HepG2 (cell line): ENCODE results near the gene KIN. TPM values are rescaled to one million over a fixed set of nuclear protein-coding genes. Genes with fewer than 3 reads are reported as not detected.

ENCODE experiments used
- CHD2 ChIP-seq: IDR thresholded peaks from 2 replicates; pipeline ENCODE4 v1.6.1; 2011; ENCODE audit warnings: low read depth, low read length, improper control_type of control experiment
- DRAP1 ChIP-seq: IDR thresholded peaks from 2 replicates; pipeline ENCODE4 v1.6.1; 2016; ENCODE audit warnings: missing genetic modification reagents, missing compliant biosample characterization
- FOXC1 ChIP-seq: sonication (generic); formaldehyde crosslinking; IDR thresholded peaks from 2 replicates; pipeline ENCODE4 v1.8.0; 2022; ENCODE audit warnings: mild to moderate bottlenecking, missing genetic modification reagents, borderline replicate concordance
- HDAC1 ChIP-seq: sonication (generic); formaldehyde crosslinking; IDR thresholded peaks from 2 replicates; pipeline ENCODE4 v1.5.1; 2020; ENCODE audit warnings: mild to moderate bottlenecking, missing genetic modification reagents
- KLF15 ChIP-seq: sonication (generic); formaldehyde crosslinking; IDR thresholded peaks from 2 replicates; pipeline ENCODE4 v1.8.1; 2023; ENCODE audit warnings: borderline replicate concordance, mild to moderate bottlenecking, inconsistent platforms, missing genetic modification reagents, mixed read lengths
- MAFK ChIP-seq, 2 experiments: IDR thresholded peaks in 1 of 2; conservative IDR thresholded peaks in 1 of 2; 2 replicates each; pipeline ENCODE4 v1.6.1; 2011; ENCODE audit warnings: improper control_type of control experiment in 2 of 2, low read length in 2 of 2
- MED8 ChIP-seq: sonication (generic); formaldehyde crosslinking; IDR thresholded peaks from 2 replicates; pipeline ENCODE4 v1.8.1; 2023; ENCODE audit warnings: mild to moderate bottlenecking, missing genetic modification reagents; ENCODE audit not compliant: insufficient replicate concordance
- MNT ChIP-seq: fragments of 450-650 bp; IDR thresholded peaks from 2 replicates; pipeline ENCODE4 v1.6.1; 2016
- RFX1 ChIP-seq: fragments of 450-650 bp; IDR thresholded peaks from 2 replicates; pipeline ENCODE4 v1.6.1; 2017
- SALL2 ChIP-seq: sonication (generic); formaldehyde crosslinking; IDR thresholded peaks from 2 replicates; pipeline ENCODE4 v1.8.1; 2023; ENCODE audit warnings: mild to moderate bottlenecking, missing genetic modification reagents, inconsistent platforms
- SIN3B ChIP-seq: fragments of 150-350 bp; IDR thresholded peaks from 2 replicates; pipeline ENCODE4 v1.6.1; 2014; ENCODE audit warnings: low read length
- TBX2 ChIP-seq: sonication (generic); formaldehyde crosslinking; IDR thresholded peaks from 2 replicates; pipeline ENCODE4 v1.5.0; 2020; ENCODE audit warnings: missing genetic modification reagents, mild to moderate bottlenecking, borderline replicate concordance
- THAP8 ChIP-seq: sonication (generic); formaldehyde crosslinking; IDR thresholded peaks from 2 replicates; pipeline ENCODE4 v1.5.1; 2020; ENCODE audit warnings: missing genetic modification reagents, mild to moderate bottlenecking, borderline replicate concordance
- ZKSCAN8 ChIP-seq: IDR thresholded peaks from 2 replicates; pipeline ENCODE4 v1.6.1; 2016; ENCODE audit warnings: borderline replicate concordance, missing genetic modification reagents, missing compliant biosample characterization
- ZNF121 ChIP-seq: sonication (generic); formaldehyde crosslinking; IDR thresholded peaks from 2 replicates; pipeline ENCODE4 v1.5.0; 2020; ENCODE audit warnings: mild to moderate bottlenecking, missing genetic modification reagents
- ZNF446 ChIP-seq: sonication (generic); formaldehyde crosslinking; IDR thresholded peaks from 2 replicates; pipeline ENCODE4 v1.5.0; 2020; ENCODE audit warnings: mild to moderate bottlenecking, missing genetic modification reagents
- polyA plus RNA-seq, 8 experiments: library from polyadenylated mRNA; depleted of rRNA in 3 of 8; stranded (reverse) in 7 of 8; unstranded in 1 of 8; fragments of >200 nt; fragmentation: Illumina TruSeq in 4 of 8; extraction: Trizol in 4 of 8; gene quantifications; 2 replicates each; pipeline versions ENCODE4 v1.2.1 to v1.2.3, GENCODE V29; 2011 to 2016; ENCODE audit warnings: low read depth in 4 of 8, missing spikeins in 1 of 8, mixed read lengths in 1 of 8; ENCODE audit not compliant: insufficient read depth in 1 of 8
- total RNA-seq, 5 experiments: library from RNA; depleted of rRNA; stranded (reverse); fragments of >200 nt; fragmentation: Illumina TruSeq; extraction: Trizol; gene quantifications; 2 replicates each; pipeline ENCODE4 v1.2.3, GENCODE V29; 2016; ENCODE audit warnings: low read depth in 1 of 5
- TF ChIP-seq, protein P1 (sequence below): sonication (generic); formaldehyde crosslinking; IDR thresholded peaks from 2 replicates; pipeline ENCODE4 v1.4.0; 2020; ENCODE audit warnings: missing genetic modification reagents
- TF ChIP-seq, protein P2 (sequence below): sonication (generic); formaldehyde crosslinking; IDR thresholded peaks from 2 replicates; pipeline ENCODE4 v1.5.1; 2020; ENCODE audit warnings: mild to moderate bottlenecking, missing genetic modification reagents, moderate library complexity

The KIN gene
- total and polyA plus RNA-seq, 2 of the 13 experiments (the other 11 are each of a cell fraction or from before 2014, with no cell fraction given) = 4.9 to 23.2 TPM

GRCh38 chr10:7787857-7788638, at the start of gene KIN, which contains the start of gene ATP5F1C (continued):
- TF ChIP-seq TBX2 (CRISPR knock-in tag) (peak; percentile 55; the same call in 1 of the 2 replicates), MNT (0 out of 2 replicates have a peak, but pooled peaks have one; percentile 15), ZNF446 (0 out of 2 replicates have a peak, but pooled peaks have one; percentile 37), SALL2 (CRISPR knock-in tag) (peak; percentile 58; the same call in 1 of the 2 replicates), MED8 (CRISPR knock-in tag) (peak; percentile 55), RFX1 (peak; percentile 24; the same call in 1 of the 2 replicates), FOXC1 (CRISPR knock-in tag) (no peak), DRAP1 (CRISPR knock-in tag) (peak; percentile 88), HDAC1 (CRISPR knock-in tag) (peak; percentile 55; the same call in 1 of the 2 replicates), KLF15 (CRISPR knock-in tag) (no peak), CHD2 (peak; percentile 98), THAP8 (CRISPR knock-in tag) (peak; percentile 54; the same call in 1 of the 2 replicates), MAFK (conservative IDR thresholded peaks at IDR 0.05 in 1 of 2, IDR thresholded peaks at IDR 0.05 in 1 of 2; ENCODE audit: low read length in 2 of 2) (no peak), ZNF121 (CRISPR knock-in tag) (peak; percentile 4; the same call in 1 of the 2 replicates), ZKSCAN8 (CRISPR knock-in tag) (peak; percentile 54; the same call in 1 of the 2 replicates), SIN3B (no peak)
- TF ChIP-seq, protein P1, sequence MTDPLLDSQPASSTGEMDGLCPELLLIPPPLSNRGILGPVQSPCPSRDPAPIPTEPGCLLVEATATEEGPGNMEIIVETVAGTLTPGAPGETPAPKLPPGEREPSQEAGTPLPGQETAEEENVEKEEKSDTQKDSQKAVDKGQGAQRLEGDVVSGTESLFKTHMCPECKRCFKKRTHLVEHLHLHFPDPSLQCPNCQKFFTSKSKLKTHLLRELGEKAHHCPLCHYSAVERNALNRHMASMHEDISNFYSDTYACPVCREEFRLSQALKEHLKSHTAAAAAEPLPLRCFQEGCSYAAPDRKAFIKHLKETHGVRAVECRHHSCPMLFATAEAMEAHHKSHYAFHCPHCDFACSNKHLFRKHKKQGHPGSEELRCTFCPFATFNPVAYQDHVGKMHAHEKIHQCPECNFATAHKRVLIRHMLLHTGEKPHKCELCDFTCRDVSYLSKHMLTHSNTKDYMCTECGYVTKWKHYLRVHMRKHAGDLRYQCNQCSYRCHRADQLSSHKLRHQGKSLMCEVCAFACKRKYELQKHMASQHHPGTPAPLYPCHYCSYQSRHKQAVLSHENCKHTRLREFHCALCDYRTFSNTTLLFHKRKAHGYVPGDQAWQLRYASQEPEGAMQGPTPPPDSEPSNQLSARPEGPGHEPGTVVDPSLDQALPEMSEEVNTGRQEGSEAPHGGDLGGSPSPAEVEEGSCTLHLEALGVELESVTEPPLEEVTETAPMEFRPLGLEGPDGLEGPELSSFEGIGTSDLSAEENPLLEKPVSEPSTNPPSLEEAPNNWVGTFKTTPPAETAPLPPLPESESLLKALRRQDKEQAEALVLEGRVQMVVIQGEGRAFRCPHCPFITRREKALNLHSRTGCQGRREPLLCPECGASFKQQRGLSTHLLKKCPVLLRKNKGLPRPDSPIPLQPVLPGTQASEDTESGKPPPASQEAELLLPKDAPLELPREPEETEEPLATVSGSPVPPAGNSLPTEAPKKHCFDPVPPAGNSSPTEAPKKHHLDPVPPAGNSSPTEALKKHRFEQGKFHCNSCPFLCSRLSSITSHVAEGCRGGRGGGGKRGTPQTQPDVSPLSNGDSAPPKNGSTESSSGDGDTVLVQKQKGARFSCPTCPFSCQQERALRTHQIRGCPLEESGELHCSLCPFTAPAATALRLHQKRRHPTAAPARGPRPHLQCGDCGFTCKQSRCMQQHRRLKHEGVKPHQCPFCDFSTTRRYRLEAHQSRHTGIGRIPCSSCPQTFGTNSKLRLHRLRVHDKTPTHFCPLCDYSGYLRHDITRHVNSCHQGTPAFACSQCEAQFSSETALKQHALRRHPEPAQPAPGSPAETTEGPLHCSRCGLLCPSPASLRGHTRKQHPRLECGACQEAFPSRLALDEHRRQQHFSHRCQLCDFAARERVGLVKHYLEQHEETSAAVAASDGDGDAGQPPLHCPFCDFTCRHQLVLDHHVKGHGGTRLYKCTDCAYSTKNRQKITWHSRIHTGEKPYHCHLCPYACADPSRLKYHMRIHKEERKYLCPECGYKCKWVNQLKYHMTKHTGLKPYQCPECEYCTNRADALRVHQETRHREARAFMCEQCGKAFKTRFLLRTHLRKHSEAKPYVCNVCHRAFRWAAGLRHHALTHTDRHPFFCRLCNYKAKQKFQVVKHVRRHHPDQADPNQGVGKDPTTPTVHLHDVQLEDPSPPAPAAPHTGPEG (CRISPR knock-in tag) = no peak
- TF ChIP-seq, protein P2, sequence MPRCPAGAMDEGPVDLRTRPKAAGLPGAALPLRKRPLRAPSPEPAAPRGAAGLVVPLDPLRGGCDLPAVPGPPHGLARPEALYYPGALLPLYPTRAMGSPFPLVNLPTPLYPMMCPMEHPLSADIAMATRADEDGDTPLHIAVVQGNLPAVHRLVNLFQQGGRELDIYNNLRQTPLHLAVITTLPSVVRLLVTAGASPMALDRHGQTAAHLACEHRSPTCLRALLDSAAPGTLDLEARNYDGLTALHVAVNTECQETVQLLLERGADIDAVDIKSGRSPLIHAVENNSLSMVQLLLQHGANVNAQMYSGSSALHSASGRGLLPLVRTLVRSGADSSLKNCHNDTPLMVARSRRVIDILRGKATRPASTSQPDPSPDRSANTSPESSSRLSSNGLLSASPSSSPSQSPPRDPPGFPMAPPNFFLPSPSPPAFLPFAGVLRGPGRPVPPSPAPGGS (CRISPR knock-in tag) = 0 out of 2 replicates have a peak, but pooled peaks have one; percentile 76
